ENCODE results near the gene GPR55. TPM values are rescaled to one million over a fixed set of nuclear protein-coding genes. Genes with fewer than 3 reads are reported as not detected.

The GPR55 gene
- total and polyA plus RNA-seq, 10 of the 15 experiments (the other 5 are each of a cell fraction or from before 2014, with no cell fraction given): 2.1 to 30.1 (median 16.2) TPM

- TF ChIP-seq ZBTB11 (CRISPR knock-in tag; IDR thresholded peaks at IDR 0.05) (no peak), BACH1 (IDR thresholded peaks at IDR 0.05; ENCODE audit: borderline replicate concordance) (no peak), GATAD2B (conservative IDR thresholded peaks at IDR 0.05; ENCODE audit: low read depth) (no peak), BMI1 (IDR thresholded peaks at IDR 0.05; ENCODE audit: borderline replicate concordance) (no peak), KDM1A (IDR thresholded peaks at IDR 0.05; ENCODE audit: borderline replicate concordance) (no peak), EED (IDR thresholded peaks at IDR 0.05; ENCODE audit: low read depth) (no peak), TCF3 (IDR thresholded peaks at IDR 0.05; ENCODE audit: borderline replicate concordance, insufficient read depth, low read depth, low read length) (no peak), POLR2AphosphoS5 (IDR thresholded peaks at IDR 0.05; ENCODE audit: low read length) (no peak), POLR2AphosphoS2 (IDR thresholded peaks at IDR 0.05; ENCODE audit: low read depth, low read length) (no peak), SUZ12 (IDR thresholded peaks at IDR 0.05; ENCODE audit: unreplicated experiment) (no peak), HCFC1 (IDR thresholded peaks at IDR 0.05; ENCODE audit: low read length) (no peak), TBL1XR1 (IDR thresholded peaks at IDR 0.05; ENCODE audit: low read depth, low read length) (no peak)
These were observed 2.8 kb upstream of the GPR55 start (continued) for GRCh38 chr2:230927711-230928341.
